Choroid plexus epithelial cell (primary cell): Measurements from ENCODE around the gene ZFP92.
"Not testable (repeated sequence)": the region's sequence is repeated elsewhere in the genome, so short reads cannot be mapped to it uniquely, and the experiment has no call there.

Experiments used
- DNase-seq: peaks from one replicate; pipeline ENCODE4 v3.0.0-alpha.2; 2010; ENCODE audit warnings: low read depth
- H3K4me3 ChIP-seq: 2 replicates; pipeline ENCODE4 v1.5.1; 2011; ENCODE audit warnings: low read depth, mild to moderate bottlenecking, control low read depth, low read length, moderate library complexity
- TF ChIP-seq, protein P1 (sequence below): conservative IDR thresholded peaks from 2 replicates; pipeline ENCODE4 v1.5.1; 2011; ENCODE audit warnings: low read depth, mild to moderate bottlenecking, control low read depth, inconsistent platforms, low read length, moderate library complexity

ZFP92 gene

GRCh38 chrX:153387345-153387744 is 23.9 kb upstream of the ZFP92 start:
- TF ChIP-seq, protein P1, sequence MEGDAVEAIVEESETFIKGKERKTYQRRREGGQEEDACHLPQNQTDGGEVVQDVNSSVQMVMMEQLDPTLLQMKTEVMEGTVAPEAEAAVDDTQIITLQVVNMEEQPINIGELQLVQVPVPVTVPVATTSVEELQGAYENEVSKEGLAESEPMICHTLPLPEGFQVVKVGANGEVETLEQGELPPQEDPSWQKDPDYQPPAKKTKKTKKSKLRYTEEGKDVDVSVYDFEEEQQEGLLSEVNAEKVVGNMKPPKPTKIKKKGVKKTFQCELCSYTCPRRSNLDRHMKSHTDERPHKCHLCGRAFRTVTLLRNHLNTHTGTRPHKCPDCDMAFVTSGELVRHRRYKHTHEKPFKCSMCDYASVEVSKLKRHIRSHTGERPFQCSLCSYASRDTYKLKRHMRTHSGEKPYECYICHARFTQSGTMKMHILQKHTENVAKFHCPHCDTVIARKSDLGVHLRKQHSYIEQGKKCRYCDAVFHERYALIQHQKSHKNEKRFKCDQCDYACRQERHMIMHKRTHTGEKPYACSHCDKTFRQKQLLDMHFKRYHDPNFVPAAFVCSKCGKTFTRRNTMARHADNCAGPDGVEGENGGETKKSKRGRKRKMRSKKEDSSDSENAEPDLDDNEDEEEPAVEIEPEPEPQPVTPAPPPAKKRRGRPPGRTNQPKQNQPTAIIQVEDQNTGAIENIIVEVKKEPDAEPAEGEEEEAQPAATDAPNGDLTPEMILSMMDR = no peak
- no peak for DNase-seq
- no peak overlapping the region for H3K4me3 ChIP-seq

GRCh38 chrX:153387987-153388721 is 23.1 kb upstream of the ZFP92 start:
- no peak for DNase-seq
- no peak overlapping the region for H3K4me3 ChIP-seq
- TF ChIP-seq, protein P1 = no peak

DNA sequence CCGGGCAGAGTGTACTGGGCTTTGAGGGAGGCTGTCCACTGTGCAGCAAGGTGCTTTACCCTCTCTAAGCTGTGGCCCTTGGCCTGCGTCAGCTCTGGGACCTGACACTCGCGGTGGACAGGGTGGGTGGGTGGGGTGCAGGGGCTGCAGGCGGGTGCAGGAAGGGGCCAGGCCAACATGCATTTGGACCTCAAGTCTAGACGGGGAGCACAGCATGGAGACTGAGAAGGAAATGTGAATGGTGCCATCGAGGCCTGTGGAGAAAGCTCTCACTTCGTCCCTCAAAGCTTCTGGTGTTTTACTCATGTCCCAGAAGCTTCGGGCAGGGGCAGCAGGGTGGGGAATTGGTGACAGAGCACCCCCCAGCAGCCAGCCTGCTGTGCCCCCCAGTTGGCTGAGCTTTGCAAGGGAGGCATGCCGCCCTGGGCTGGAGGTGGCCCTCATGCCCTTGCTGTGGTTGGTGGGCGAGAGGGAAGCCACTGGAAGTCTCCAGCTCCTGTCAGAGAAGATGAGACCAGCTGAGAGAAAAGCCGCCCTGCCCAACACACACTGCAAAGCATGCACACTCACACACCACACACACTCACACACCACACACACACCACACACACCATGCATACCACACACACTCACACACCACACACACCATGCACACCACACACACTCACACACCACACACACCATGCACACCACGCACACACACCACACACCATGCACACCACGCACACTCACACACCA is 22.4 kb upstream of the ZFP92 start:
- TF ChIP-seq, protein P1 = no peak
- no peak overlapping the region for H3K4me3 ChIP-seq
- DNase-seq = no peak

DNA sequence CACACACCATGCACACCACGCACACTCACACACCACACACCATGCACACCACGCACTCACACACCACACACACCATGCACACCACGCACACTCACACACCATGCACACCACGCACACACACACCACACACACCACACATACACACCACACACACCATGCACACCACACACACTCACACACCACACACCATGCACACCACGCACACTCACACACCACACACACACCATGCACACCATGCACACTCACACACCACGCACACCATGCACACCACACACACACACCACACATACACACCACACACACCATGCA is 21.9 kb upstream of the ZFP92 start:
- H3K4me3 ChIP-seq, DNase-seq: not testable (repeated sequence)

DNA sequence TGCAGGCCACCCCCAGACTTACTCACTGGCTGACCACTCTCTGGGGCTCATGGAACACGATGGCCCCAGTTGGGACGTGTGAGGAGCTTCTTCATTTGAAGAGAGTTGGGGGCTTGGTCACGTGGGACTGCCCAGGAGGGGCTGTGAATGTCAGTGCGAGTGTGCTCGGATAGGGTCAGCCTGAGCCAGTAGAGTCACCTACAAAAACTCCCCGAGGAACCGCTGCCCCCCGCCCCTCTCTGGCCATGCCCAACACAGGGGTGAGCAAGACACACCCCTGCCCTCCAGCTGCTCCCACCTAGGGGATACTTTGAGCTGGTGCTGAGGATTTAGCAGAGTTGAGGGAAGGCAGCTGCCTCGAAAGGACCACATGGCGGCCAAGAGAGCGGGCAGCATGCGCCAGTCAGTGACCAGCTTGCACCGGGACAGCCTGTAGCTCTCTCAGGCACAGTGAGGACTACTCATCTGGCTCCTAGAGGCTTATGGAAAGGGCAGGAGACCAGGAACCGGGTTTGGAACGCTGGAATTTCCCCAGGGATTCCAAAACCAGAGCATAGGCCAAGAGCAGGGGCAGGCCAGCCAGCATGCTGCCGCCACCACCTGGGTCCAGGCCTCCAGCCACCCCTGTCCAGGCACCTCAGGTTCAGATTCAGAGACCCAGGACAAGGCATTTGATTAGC is 18.5 kb upstream of the ZFP92 start:
- H3K4me3 ChIP-seq = no peak overlapping the region
- DNase-seq = no peak
- TF ChIP-seq, protein P1 = no peak

DNA sequence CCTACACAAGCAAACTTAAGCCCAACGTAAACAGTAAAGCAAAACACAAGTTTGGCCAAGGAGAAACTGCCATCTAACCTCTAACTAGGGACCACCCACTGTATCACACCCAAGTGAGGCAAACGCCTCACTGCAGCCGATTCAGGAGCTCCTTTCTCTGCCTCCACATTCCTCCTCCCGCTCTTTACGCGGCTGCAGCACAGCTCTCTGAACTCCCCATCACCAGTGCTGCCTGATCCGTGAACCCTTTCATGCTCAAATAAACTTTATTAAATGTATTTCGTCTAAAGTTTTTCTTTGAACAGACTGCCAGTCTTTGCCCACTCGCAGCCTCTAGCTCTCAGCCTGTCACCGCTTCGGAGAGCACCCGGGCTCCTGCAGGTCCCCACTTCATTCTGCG is 16.7 kb upstream of the ZFP92 start:
- no peak for DNase-seq
- no peak overlapping the region for H3K4me3 ChIP-seq
- TF ChIP-seq, protein P1 = no peak

DNA sequence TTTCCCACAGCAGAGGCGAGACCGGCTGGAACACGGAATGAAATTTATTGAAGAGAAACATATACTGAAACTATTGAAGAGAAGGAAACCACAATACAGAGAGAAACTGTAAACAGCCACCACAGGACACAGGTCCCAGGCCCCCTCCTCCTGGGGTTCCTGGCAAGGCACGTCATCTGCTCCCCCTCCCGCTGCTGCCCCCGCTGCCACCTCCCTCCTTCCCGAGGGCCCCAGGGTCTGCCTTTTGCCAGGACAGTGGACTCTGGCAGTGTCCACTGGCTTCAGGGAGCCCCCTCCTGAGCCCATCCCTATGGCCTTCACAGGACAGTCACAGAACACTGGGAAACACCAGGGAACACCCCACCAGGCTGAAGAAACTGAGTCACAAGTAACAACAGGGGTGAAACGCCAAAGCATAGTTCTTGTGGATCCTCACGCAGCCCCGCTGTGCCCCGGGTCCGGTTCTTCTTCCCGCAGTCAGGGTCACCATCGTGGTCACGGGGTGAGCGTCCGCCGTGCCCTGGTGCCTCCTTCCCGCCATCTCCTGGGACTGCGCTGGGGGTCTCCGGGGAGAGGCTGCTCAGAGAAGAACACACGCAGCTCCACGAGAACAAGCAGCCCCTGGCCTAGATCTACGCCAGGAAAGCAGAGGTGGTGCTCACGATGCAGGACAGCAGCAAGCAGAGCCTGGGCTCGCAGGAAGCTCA is 15.5 kb upstream of the ZFP92 start:
- no peak overlapping the region for H3K4me3 ChIP-seq
- TF ChIP-seq, protein P1 = no peak
- no peak for DNase-seq
